ENCODE results near the gene CEACAM7.

DNA sequence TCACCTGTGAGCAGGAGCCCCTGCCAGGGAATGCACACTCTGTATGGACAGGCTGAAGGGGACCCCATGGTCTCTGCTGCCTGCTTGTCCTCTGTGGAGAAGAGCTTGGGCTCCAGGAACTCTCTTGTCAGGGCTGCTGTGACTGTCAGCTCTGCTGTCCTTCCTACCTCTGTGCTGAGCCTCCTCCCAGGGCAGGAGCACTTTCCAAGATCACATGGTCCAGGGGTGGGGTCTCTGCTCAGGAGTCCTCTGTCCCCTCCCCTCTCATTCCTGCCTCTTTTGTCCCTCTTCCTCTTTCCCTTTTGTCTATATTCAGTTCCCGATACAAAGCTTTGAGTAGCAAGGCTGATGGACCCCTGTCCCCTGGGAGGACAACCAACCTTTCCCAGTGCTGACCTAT is at the start of gene CEACAM7:
- TF ChIP-seq, protein P1, sequence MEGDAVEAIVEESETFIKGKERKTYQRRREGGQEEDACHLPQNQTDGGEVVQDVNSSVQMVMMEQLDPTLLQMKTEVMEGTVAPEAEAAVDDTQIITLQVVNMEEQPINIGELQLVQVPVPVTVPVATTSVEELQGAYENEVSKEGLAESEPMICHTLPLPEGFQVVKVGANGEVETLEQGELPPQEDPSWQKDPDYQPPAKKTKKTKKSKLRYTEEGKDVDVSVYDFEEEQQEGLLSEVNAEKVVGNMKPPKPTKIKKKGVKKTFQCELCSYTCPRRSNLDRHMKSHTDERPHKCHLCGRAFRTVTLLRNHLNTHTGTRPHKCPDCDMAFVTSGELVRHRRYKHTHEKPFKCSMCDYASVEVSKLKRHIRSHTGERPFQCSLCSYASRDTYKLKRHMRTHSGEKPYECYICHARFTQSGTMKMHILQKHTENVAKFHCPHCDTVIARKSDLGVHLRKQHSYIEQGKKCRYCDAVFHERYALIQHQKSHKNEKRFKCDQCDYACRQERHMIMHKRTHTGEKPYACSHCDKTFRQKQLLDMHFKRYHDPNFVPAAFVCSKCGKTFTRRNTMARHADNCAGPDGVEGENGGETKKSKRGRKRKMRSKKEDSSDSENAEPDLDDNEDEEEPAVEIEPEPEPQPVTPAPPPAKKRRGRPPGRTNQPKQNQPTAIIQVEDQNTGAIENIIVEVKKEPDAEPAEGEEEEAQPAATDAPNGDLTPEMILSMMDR (IDR thresholded peaks at IDR 0.05; ENCODE audit: low read length) = no peak
- no peak for TF ChIP-seq EZH2 (IDR thresholded peaks at IDR 0.05; ENCODE audit: borderline replicate concordance, low read length)

Data from OCI-LY1 (cell line).